ENCODE data around the gene CCDC120.

Gene CCDC120

GRCh38 chrX:49064303-49064702 is 5.5 kb downstream of the CCDC120 start:
- no peak for DNase-seq

GRCh38 chrX:49064735-49065134 is 5.9 kb downstream of the CCDC120 start:
- DNase-seq: no peak

GRCh38 chrX:49066278-49066677 is 7.5 kb downstream of the CCDC120 start:
- no peak for DNase-seq

GRCh38 chrX:49066690-49067089 is 7.9 kb downstream of the CCDC120 start:
- no peak for DNase-seq

GRCh38 chrX:49067285-49068120 is 8.7 kb downstream of the CCDC120 start:
- DNase-seq: no peak

- no peak for DNase-seq
Observed at GRCh38 chrX:49069038-49069437, 10.2 kb downstream of the CCDC120 start.

- DNase-seq: no peak
Observed at GRCh38 chrX:49070988-49071387, 12.2 kb downstream of the CCDC120 start.

GRCh38 chrX:49071877-49072711 is 13.3 kb downstream of the CCDC120 start:
- DNase-seq: no peak

- no peak for DNase-seq
Observed at GRCh38 chrX:49072712-49073095, 13.9 kb downstream of the CCDC120 start.

GRCh38 chrX:49073601-49074575 is 15.1 kb downstream of the CCDC120 start, which contains the start of gene PRAF2:
PRAF2 (minus strand) TSS chrX:49074002; CDS start chrX:49073987, 15 bp downstream.
- peak; percentile 52 to 63 for DNase-seq

GRCh38 chrX:49075347-49075746 is 16.5 kb downstream of the CCDC120 start:
- DNase-seq: no peak

GRCh38 chrX:49077941-49078340 is 19.1 kb downstream of the CCDC120 start:
- DNase-seq: no peak

GRCh38 chrX:49079489-49080428 is 21.0 kb downstream of the CCDC120 start, which contains the start of gene WDR45:
WDR45 (minus strand) TSS chrX:49079887; CDS start chrX:49078095, 1,792 bp downstream.
- DNase-seq: peak; percentile 40 to 66

- no peak for DNase-seq
Observed at GRCh38 chrX:49082271-49082871, 23.6 kb downstream of the CCDC120 start.

GRCh38 chrX:49089553-49089952 is 30.8 kb downstream of the CCDC120 start:
- no peak for DNase-seq

- no peak for DNase-seq
Observed at GRCh38 chrX:49096419-49096818, 37.6 kb downstream of the CCDC120 start.

GRCh38 chrX:49100704-49101628 is 42.2 kb downstream of the CCDC120 start:
- peak; percentile 49 to 70 for DNase-seq

- no peak for DNase-seq
Observed at GRCh38 chrX:49101629-49101984, 42.8 kb downstream of the CCDC120 start.

GRCh38 chrX:49102190-49102589 is 43.4 kb downstream of the CCDC120 start:
- no peak for DNase-seq

- no peak for DNase-seq
Observed at GRCh38 chrX:49103637-49104036, 44.8 kb downstream of the CCDC120 start.

Measured in bone marrow (tissue), 2 donors.